HG03460 (cell line): ENCODE measurements around the gene IL19.
"Not testable (repeated sequence)": the region's sequence is repeated elsewhere in the genome, so short reads cannot be mapped to it uniquely, and the experiment has no call there.

Source experiments
- ATAC-seq: cut with Tn5 transposase; IDR thresholded peaks from one replicate; pipeline ENCODE4 v1.9.1; 2021; ENCODE audit not compliant: unreplicated experiment

IL19 gene

GRCh38 chr1:206739411-206740076, 31.0 kb upstream of the IL19 start:
- peak; percentile 83 for ATAC-seq

DNA sequence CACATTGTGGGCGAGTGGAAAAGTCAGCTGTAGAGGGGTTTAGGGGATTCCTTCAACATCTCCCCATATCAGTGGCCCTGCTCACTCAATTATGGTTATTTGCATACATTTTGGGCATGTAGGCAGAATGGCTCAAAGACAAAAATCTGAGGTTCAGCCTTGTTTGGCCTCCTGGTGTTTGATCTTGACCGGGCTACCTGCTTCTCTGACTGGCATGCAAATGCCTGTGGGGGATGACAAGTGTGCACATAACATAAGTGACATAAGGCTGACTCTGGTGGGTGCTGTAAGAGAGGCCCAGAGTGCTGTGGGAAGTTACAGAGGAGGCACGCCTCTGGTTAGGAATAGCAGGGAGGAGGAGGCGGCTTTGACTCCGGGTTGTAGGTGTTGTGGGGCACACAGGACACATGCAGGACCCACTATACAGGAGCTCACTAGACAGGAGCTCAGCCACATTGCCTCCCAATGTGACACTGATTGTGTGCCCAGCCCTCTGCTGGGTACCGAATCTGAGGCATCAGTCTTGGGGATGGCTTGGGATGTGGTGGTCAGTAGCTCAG, 29.4 kb upstream of the IL19 start:
- no peak for ATAC-seq

DNA sequence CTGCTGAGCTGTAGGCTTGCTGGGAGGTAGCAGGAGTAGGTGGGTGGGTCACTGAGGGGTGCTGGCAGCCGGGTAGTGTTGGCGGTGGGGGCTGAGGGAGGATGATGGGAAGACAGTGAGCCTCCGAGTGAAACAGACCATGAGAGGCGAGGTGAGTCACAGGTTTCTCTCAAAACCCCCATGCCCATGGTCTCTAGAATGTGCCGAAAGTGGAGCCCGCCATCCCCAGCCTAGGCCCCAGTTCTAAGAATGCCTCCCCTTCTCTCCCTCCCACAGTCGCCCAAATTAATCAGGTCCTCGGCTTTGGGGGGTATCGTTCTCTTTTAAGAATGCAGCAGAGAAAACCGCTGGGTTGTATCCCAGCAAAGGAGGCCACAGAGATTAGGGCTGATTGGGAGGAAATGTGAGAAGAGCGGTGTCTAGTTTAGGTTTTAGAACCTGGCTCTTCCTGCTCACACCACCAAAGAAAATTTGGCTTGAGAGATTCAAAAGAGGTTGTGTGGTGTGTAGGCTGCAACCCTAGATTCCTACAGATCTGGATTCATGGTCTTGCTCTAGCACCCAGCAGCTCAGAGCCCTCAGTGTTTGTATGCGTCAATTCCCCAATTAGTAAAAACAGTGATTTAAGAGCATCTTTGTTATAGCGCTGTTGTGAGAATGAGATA, 27.7 kb upstream of the IL19 start:
- no peak for ATAC-seq

DNA sequence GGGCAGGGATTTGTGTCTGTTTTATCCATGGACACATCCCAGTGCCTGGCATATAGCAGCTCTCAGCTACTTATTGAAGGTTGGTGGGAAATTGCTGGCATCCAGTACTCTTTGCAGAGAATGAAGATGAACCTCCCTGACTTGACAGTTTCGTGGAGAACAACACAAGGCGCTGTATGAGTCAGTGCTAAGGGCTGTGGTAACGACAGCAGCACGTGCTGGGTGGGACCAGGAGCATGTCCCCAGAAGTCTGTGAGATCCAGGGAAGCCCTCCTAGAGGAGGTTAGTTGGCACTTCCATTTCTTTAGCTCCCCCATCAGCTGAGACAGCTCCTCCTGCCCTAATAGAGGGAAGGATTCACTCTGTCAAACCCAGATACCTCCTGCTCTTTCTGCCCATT, 25.9 kb upstream of the IL19 start:
- ATAC-seq: no peak

GRCh38 chr1:206745301-206745700, 25.3 kb upstream of the IL19 start:
- ATAC-seq: no peak

DNA sequence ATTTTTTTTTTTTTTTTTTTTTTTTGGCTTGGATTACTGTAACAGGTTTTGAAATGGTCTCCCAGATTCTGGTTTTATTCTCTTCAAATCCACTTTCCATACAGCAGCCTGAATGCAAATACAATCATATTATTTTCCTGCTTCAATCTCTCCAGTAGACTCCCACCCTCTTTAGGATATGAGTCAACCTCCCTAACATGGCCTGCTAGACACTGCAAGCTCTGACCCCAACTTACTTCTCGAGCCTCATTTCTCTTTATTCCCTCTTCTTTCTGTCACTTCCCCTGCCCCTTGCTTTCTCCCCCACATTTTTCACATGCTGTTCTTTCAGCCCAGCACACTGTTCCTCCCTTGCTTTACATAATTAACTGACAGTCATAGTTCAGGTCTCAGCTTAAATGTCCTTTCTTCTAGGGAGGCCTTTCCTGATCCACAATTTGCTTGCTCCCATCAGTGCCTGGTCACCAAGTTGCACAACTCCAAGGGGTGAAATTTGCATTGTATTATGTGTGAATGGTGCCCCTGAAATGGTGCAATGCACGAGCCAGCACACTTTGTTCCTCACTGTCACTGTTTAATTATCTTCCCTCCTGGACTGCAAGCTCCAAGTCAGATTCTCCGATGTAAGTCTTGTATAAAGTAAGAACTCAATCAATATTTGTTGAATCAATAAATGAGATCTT, 22.1 kb upstream of the IL19 start:
- ATAC-seq: no peak

DNA sequence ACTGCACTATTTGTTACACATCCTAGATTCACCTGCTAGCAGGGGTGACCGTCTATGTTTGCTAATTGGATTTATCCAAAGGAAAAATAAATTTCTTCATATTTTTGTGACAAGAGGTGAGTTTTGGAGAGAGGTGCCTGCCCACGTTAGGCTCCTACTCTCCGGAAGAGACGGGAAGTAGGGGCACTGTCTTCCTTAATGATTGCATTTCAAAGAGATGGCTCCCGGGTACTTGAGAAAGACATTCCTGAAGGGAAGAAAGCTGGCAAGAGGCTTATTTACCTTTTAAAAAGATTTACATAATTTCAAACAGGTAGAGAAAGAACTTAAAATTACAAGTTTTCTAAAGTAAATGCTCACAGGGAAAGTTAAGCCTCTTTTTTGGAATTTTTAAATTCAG, 18.7 kb upstream of the IL19 start:
- no peak for ATAC-seq

- ATAC-seq: no peak
These were observed 18.1 kb upstream of the IL19 start for GRCh38 chr1:206752481-206752880.

GRCh38 chr1:206753141-206753540, 17.4 kb upstream of the IL19 start:
- ATAC-seq: no peak

DNA sequence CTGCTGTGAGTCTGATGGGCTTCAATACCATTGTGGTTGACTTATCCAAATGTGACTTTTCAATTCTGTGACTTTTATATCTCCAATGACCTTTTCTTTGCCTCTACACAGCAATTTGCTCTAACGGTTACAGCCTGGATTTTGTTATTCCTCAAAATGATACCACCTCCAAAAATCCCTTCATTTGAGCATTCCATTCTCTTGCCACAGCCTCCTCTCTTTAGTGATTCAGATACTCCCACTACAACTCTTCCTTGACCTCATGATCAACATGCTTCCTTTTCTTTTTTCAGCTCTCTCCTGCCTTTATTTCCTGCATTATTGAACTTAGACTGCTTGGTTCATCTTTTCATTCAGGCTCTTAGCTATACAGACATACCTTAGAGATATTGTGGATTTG, 16.6 kb upstream of the IL19 start:
- no peak for ATAC-seq

DNA sequence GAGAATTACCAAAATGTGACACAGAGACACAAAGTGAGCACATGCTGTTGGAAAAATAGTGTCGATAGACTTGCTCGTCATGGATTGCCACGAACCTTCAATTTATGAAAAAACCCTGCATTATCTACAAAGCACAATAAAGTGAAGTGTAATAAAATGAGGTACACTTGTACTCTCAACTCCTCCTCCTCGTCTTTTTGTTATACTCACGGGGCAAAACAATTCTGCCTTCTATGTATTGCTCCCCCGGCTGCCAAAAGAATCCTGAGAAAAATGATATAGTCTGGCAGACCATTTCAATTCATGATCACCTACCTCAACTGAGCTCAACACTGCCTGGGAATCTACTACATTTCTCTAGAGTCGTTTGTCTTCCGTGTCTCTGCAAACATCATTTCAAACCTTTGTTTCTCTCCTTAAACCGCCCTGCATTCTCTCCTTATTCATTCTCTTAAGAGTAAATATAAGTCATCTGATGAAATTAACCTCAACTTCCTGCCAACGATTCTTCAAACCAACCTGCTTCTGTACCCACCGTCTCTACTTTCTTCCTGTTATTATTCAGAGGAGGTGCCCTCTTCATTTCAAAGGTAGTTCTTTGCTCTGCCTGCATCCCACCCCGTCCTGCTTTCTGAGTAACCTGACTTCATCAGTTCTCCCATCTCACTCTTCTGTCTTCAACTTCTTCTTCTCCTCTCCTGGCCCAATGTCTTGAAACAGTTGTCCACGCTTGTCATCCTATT, 12.9 kb upstream of the IL19 start:
- no peak for ATAC-seq

DNA sequence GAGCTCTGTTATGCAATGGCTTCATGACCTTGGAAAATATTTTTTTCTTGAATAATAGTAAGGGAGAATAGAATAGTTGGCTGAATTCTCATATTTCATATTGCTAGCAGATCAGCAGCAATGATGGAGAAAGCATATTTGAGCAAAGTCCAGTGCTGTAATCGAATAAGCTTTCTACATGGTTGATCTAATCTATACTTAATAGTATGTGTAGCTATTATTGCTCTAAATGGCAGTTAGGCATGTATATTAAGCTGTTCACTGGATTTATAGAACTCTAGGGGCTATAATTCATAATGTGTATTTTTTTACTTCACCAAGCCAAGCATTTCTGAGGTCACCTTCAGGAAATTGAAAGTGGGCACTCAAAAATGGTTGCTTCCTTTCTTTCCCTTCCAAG, 10.0 kb upstream of the IL19 start:
- ATAC-seq: no peak

GRCh38 chr1:206761159-206761768, 9.3 kb upstream of the IL19 start:
- ATAC-seq: no peak

GRCh38 chr1:206762741-206763364, 7.7 kb upstream of the IL19 start:
- ATAC-seq: not testable (repeated sequence)

DNA sequence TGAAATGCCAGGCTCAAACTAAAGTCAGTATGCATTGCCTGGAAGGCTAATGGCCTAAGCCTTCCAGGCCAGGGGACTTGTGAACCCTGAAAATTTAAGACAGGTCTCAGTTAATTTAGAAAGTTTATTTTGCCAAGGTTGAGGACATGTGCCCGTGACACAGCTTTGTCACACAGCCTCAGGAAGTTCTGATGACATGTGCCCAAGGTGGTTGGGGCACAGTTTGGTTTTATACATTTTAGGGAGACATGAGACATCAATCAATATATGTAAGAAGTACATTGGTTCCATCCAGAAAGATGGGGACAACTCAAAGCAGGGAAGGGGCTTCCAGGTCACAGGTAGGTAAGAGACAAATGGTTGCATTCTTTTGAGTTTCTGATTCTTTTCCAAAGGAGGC, 4.8 kb upstream of the IL19 start:
- not testable (repeated sequence) for ATAC-seq

GRCh38 chr1:206766251-206766856, 4.2 kb upstream of the IL19 start:
- ATAC-seq: peak; percentile 45

DNA sequence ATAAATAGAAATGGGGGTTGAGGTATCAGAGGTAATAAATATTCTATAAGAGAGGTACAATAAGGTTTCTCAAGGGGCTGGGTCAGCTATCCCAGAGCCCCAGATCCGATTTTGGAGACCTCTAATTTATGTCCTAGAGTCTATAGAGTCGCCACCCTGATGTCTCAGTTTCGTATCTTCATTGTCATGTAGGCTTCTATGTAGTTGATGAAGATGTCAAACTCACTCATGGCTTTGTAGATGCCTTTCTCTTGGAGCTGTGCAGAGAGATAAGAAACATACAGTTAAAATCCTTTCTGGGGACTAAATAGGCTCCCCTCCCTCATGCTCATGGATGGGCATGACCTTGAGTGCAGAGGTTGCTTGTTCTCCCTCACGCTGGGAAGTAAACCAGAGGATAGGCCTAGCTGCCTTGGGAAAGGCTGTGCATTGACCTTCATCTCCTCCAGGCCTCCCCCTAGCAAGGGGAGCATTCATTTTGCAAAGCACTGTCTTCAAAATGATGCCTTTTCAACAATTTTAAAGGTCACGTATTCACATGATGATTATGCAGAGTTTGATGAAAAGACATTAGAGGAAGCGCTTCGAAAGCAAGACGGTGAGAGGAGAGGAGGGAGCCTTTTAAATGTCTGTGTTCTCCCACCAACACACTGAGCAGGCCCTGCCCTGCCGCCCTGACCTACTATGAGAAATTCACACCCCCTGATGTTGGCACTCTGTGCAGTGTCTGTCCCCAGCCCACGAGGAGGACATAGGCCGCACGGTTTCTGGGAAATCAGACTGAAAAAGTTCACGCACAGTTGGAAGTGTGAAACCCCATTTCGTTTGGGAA, 1.9 kb upstream of the IL19 start:
- ATAC-seq: peak; percentile 6

DNA sequence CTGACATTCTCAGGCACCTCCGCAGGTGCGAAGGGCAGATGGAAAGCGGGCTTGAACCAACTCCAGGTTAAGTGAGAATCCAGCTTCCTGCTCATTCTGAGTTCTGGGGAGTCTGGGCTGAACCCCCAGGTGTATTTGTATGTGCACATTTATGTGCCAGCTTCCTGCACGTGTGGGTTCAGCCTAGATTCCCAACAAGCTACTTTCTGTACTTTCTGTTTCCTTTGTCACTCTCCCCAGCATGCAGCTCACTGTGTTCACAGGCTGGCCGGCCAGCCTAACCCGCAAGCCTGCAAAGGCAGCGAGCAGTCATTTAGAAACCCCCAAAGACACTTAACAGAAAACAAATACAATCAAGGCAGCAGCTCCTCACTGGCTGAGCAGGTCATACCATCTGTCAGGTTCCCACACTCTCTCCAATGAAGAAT, 1.3 kb upstream of the IL19 start:
- peak; percentile 60 for ATAC-seq

- ATAC-seq: no peak
These were observed 742 bp downstream of the IL19 start for GRCh38 chr1:206771338-206771692.
